ENCODE results near the gene NECAB2. TPM values are rescaled to one million over a fixed set of nuclear protein-coding genes. Genes with fewer than 3 reads are reported as not detected.

Gene NECAB2
- 1.4 TPM for polyA plus RNA-seq (2013, experiment 1 of 2; ENCODE audit: insufficient read length)
- 0.81 TPM for polyA plus RNA-seq (2013, experiment 2 of 2; ENCODE audit: insufficient read length)

GRCh38 chr16:83967838-83968305, at the start of gene NECAB2:
TSS of gene NECAB2 (plus strand) at chr16:83968244. CDS start at chr16:83968649, 405 bp downstream.
- DNase-seq, result peak; percentile 13

- DNase-seq, result no peak
Observed at GRCh38 chr16:83920894-83921491, 47.1 kb upstream of the NECAB2 start.

- no peak for DNase-seq
Observed at GRCh38 chr16:83923581-83924365, 44.3 kb upstream of the NECAB2 start.

GRCh38 chr16:83924686-83925085, 43.4 kb upstream of the NECAB2 start:
- DNase-seq, result no peak

- DNase-seq, result no peak
Observed at GRCh38 chr16:83925095-83925905, 42.7 kb upstream of the NECAB2 start.

GRCh38 chr16:83925957-83926725, 41.9 kb upstream of the NECAB2 start:
- DNase-seq, result no peak

- peak; percentile 66 for DNase-seq
Observed at GRCh38 chr16:83926726-83927397, 41.2 kb upstream of the NECAB2 start.

GRCh38 chr16:83928341-83929055, 39.5 kb upstream of the NECAB2 start:
- DNase-seq, result peak; percentile 49

- no peak for DNase-seq
Observed at GRCh38 chr16:83929811-83930555, 38.1 kb upstream of the NECAB2 start.

- DNase-seq, result no peak
Observed at GRCh38 chr16:83930730-83931500, 37.1 kb upstream of the NECAB2 start.

GRCh38 chr16:83931556-83931955, 36.5 kb upstream of the NECAB2 start:
- no peak for DNase-seq

- DNase-seq, result no peak
Observed at GRCh38 chr16:83932304-83932703, 35.7 kb upstream of the NECAB2 start.

GRCh38 chr16:83932955-83933673, 34.9 kb upstream of the NECAB2 start:
- DNase-seq, result peak; percentile 73

- peak; percentile 62 for DNase-seq
Observed at GRCh38 chr16:83933885-83934683, 34.0 kb upstream of the NECAB2 start.

GRCh38 chr16:83934684-83934977, 33.4 kb upstream of the NECAB2 start:
- no peak for DNase-seq

GRCh38 chr16:83935005-83935857, 32.8 kb upstream of the NECAB2 start:
- DNase-seq, result no peak

GRCh38 chr16:83935858-83936255, 32.2 kb upstream of the NECAB2 start:
- DNase-seq, result no peak

All from fibroblast of skin of abdomen (primary cell).